ENCODE data around the gene TCERG1. TPM values are rescaled to one million over a fixed set of nuclear protein-coding genes. Genes with fewer than 3 reads are reported as not detected.

Gene TCERG1
- total and polyA plus RNA-seq, 8 donors = 11.8 to 39.3 (median 21.9) TPM

DNA sequence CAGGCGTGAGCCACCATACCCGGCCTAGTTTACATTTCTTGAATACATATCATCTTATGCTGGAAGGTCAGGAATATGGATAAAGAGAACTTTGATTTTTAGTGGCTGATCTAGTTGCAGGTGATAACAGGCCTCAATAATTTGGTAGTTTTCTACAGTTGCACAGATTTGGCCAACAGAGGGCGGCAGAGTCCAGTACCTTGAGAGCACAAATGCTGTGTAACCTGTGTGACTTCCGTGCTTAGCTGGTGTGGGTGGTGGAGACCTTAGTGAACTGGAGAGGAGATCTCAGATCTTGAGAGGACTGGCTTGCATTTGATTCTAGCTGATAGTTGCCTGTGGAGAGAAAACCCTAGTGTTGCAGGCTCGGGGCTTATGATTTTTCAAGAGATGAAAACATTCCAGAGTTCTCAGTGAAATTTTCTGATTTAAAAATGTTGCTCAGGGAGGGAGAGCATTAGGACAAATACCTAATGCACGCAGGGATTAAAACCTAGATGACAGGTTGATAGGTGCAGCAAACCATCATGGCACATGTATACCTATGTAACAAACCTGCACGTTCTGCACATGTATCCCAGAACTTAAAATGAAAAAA lies 86.2 kb downstream of the TCERG1 start:
- H3K4me3 ChIP-seq = no peak overlapping the region
- no peaks in the 10 kb centered on the region for H3K4me1 ChIP-seq
- DNase-seq = peak; percentile 56 to 83 (median 68)
- ATAC-seq = peak; percentile 82 to 97 (median 94)
- H3K27ac ChIP-seq = no peak overlapping the region
- TF ChIP-seq, protein P1, sequence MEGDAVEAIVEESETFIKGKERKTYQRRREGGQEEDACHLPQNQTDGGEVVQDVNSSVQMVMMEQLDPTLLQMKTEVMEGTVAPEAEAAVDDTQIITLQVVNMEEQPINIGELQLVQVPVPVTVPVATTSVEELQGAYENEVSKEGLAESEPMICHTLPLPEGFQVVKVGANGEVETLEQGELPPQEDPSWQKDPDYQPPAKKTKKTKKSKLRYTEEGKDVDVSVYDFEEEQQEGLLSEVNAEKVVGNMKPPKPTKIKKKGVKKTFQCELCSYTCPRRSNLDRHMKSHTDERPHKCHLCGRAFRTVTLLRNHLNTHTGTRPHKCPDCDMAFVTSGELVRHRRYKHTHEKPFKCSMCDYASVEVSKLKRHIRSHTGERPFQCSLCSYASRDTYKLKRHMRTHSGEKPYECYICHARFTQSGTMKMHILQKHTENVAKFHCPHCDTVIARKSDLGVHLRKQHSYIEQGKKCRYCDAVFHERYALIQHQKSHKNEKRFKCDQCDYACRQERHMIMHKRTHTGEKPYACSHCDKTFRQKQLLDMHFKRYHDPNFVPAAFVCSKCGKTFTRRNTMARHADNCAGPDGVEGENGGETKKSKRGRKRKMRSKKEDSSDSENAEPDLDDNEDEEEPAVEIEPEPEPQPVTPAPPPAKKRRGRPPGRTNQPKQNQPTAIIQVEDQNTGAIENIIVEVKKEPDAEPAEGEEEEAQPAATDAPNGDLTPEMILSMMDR (IDR thresholded peaks at IDR 0.05) = peak; percentile 51 to 76 (median 57)
- H3K27me3 ChIP-seq = no peaks in the 10 kb centered on the region
- H3K9me3 ChIP-seq = no peaks in the 10 kb centered on the region
- H3K36me3 ChIP-seq = no peaks in the 10 kb centered on the region
- intact Hi-C loops (cut with DNase I) = no loop called here
- peak; percentile 37 for FAIRE-seq
- 30 to 37% methylated on average over 7 of the region's 7 CpGs for WGBS, 2 donors

DNA sequence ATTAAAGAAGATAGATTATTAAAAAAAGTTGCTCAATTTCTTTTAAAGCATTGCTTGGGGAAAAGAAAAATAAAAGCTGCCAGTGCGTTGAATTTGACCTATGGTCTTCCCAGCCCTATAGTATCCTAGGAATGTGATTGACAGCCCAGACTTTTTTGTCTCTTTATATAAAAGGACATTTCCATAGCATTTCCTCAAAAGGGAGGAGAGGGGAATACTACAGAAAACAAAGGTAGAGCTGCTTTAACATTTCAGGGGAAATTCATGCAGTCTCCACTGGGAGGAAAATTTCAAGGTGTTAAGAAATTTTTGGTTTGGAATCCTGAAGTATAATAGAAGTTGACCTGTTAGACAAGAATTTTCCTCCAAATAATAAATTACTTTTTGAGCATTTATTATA lies 86.7 kb downstream of the TCERG1 start:
- DNase-seq (no peak), FAIRE-seq (no peak), ATAC-seq (no peak)
- H3K36me3 ChIP-seq = no peaks in the 10 kb centered on the region
- H3K9me3 ChIP-seq = no peaks in the 10 kb centered on the region
- H3K4me1 ChIP-seq = no peaks in the 10 kb centered on the region
- no peak overlapping the region for H3K27ac ChIP-seq
- H3K27me3 ChIP-seq = no peaks in the 10 kb centered on the region
- TF ChIP-seq, protein P1 (IDR thresholded peaks at IDR 0.05) = no peak
- intact Hi-C loops (cut with DNase I) = no loop called here
- 0% methylated on average over 1 of the region's 1 CpG for WGBS, 2 donors
- no peak overlapping the region for H3K4me3 ChIP-seq

DNA sequence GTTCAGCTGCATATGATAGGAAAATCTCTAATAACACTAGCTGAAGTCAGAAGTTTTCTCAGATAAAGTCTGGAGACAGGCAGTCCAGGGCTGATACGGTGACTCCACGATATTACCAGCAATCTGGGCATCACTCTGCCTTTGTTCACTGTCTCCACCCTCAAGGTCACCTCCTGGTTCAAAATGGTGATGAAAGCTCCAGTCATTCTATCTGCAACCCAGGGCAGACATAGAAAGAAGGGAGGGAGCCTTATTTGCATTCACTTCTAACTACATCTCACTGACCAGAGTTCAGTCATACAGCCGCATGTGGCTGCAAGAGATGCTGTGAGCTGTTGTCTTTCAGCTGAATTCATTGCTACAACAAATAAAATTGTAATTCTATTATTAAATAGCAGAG lies 91.3 kb downstream of the TCERG1 start:
- Histone ChIP-seq H3K27ac (no peak overlapping the region), H3K27me3 (no peaks in the 10 kb centered on the region), H3K4me1 (no peaks in the 10 kb centered on the region), H3K36me3 (no peaks in the 10 kb centered on the region), H3K9me3 (no peaks in the 10 kb centered on the region), H3K4me3 (no peak overlapping the region)
- intact Hi-C loops (cut with DNase I) = loop anchor here in 1 of 3 donors (5.0 kb wide), 1 partner anchor 654 kb away; no protein-coding TSS in a partner anchor
- TF ChIP-seq, protein P1 (IDR thresholded peaks at IDR 0.05) = no peak
- no peak for FAIRE-seq
- 77 to 80% methylated on average over 3 of the region's 3 CpGs for WGBS, 2 donors
- no peak for ATAC-seq
- DNase-seq = no peak

DNA sequence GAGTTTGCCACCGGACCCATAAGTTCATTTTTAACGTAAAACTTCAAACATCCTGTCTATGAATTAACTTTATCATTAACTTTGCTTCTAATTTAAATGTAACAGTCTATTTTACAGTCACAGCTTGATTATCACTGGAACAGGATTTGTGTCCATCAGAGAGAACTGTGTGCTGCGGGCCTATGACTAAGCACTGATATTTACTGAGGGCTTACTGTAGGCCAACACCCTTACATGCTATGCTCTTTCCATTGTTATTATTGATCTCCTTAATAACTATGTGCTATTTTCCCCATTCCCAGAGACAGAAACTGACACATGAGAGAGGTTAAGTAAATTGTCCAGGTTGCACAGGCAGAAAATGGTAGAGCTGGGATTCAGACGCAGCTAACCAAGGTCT lies 92.8 kb downstream of the TCERG1 start:
- TF ChIP-seq, protein P1 (IDR thresholded peaks at IDR 0.05) = no peak
- intact Hi-C loops (cut with DNase I) = loop anchor here (5.0 to 10.0 kb wide), 4 partner anchors 415 to 655 kb away; no protein-coding TSS in a partner anchor

DNA sequence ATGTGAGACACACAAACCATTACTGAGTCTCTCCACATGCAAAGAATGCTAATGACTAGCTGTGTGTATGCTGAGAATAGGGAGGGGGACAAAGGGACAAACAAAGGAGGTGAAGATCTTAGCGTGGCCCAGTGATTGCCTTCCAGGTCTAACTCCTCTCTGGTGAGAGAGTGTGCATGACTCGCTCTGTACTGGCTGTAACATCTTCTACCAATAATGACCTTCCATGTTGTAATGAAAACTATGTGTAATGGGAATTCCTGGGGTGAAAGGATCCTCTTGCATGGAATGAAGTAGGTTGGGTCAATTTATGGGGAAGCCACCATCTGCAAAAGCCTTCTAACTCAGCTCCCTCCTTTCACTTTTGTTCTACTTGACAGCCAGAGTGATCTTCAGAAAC lies 93.3 kb downstream of the TCERG1 start:
- H3K9me3 ChIP-seq = no peaks in the 10 kb centered on the region
- FAIRE-seq = no peak
- no peak for DNase-seq
- 79 to 81% methylated on average over 2 of the region's 2 CpGs for WGBS, 2 donors
- no peak overlapping the region for H3K27ac ChIP-seq
- intact Hi-C loops (cut with DNase I) = loop anchor here (10.0 kb wide), 3 partner anchors 414 to 654 kb away; no protein-coding TSS in a partner anchor
- no peaks in the 10 kb centered on the region for H3K4me1 ChIP-seq
- no peak overlapping the region for H3K4me3 ChIP-seq
- TF ChIP-seq, protein P1 (IDR thresholded peaks at IDR 0.05) = no peak
- no peaks in the 10 kb centered on the region for H3K27me3 ChIP-seq
- no peaks in the 10 kb centered on the region for H3K36me3 ChIP-seq
- no peak for ATAC-seq

More for the DNA sequence above, 92.8 kb downstream of the TCERG1 start:
- no peaks in the 10 kb centered on the region for H3K27me3 ChIP-seq
- ATAC-seq = no peak
- no peak for FAIRE-seq
- 88 to 92% methylated on average over 4 of the region's 4 CpGs for WGBS, 2 donors
- no peaks in the 10 kb centered on the region for H3K36me3 ChIP-seq
- DNase-seq = no peak
- no peak overlapping the region for H3K4me3 ChIP-seq
- no peaks in the 10 kb centered on the region for H3K4me1 ChIP-seq
- H3K9me3 ChIP-seq = no peaks in the 10 kb centered on the region
- no peak overlapping the region for H3K27ac ChIP-seq
